PFSK-1 (cell line): ENCODE measurements around the gene IL36B.

ENCODE experiments used
- POLR2AphosphoS5 ChIP-seq: IDR thresholded peaks from 2 replicates; pipeline ENCODE4 v1.6.1; 2012; ENCODE audit warnings: low read depth, mild to moderate bottlenecking, control low read depth, low read length, moderate library complexity
- REST ChIP-seq, 2 experiments: IDR thresholded peaks; 2 replicates each; pipeline versions ENCODE4 v1.6.1 to v1.8.0; 2011 to 2012; ENCODE audit warnings: low read depth in 2 of 2, low read length in 2 of 2, control low read depth in 1 of 2, inconsistent platforms in 1 of 2, mild to moderate bottlenecking in 1 of 2, moderate library complexity in 1 of 2; ENCODE audit not compliant: insufficient read depth in 1 of 2
- TAF1 ChIP-seq: IDR thresholded peaks from 2 replicates; pipeline ENCODE4 v1.6.1; 2012; ENCODE audit warnings: low read length, control low read depth, borderline replicate concordance; ENCODE audit not compliant: insufficient read depth

GRCh38 chr2:113015655-113016054 lies 37.0 kb downstream of the IL36B start:
- no peak for TF ChIP-seq POLR2AphosphoS5
- no peak for TF ChIP-seq REST (IDR thresholded peaks at IDR 0.05; ENCODE audit: insufficient read depth in 1 of 2, low read depth in 2 of 2, low read length in 2 of 2)
- no peak for TF ChIP-seq TAF1
